GM04504 (cell line): ENCODE data around the gene KLHDC10.
"Not testable (repeated sequence)": the region's sequence is repeated elsewhere in the genome, so short reads cannot be mapped to it uniquely, and the experiment has no call there.

ENCODE experiments used
- DNase-seq: peaks from one replicate; pipeline ENCODE4 v3.0.0-alpha.2; 2012; ENCODE audit warnings: low read depth

KLHDC10 gene

DNA sequence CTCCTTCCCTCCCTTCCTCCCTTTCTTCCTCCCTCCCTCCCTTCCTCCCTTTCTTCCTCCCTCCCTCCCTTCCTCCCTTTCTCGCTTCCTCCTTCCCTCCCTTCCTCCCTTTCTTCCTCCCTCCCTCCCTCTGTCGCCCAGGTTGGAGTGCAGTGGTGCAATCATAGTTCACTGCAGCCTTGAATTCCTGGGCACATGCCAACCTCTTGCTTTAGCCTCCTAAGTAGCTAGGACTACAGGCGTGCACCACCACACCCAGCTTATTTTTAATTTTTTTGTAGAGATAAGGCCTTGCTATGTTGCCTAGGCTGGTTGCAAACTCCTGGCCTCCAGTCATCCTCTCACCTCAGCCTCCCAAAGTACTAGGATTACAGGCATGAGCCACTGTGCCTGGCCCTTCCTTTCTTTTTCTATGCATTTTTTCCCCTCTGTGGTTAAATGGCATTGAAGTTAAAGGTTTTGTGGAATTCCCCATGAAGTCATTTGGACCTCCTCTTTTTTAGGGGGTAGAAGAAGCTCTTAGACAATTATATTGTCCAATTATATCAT, 9.6 kb downstream of the KLHDC10 start:
- no peak for DNase-seq

DNA sequence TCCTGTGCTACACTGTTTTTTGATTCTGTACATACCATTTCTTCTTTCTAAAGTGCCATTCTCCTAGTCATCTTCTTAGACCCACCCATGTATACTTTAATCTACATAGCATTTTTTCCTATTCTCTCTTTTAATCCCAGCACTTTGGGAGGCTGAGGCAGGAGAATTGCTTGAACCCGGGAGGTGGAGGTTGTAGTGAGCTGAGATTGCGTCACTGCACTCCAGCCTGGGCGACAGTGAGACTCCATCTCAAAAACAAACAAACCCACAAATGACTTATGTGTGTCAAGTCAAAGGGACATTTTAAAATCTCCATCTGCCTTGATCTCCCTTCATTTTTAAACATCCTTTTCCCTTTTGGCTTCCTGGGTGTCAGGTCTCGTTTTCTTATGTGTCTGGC, 13.2 kb downstream of the KLHDC10 start:
- DNase-seq, result not testable (repeated sequence)

DNA sequence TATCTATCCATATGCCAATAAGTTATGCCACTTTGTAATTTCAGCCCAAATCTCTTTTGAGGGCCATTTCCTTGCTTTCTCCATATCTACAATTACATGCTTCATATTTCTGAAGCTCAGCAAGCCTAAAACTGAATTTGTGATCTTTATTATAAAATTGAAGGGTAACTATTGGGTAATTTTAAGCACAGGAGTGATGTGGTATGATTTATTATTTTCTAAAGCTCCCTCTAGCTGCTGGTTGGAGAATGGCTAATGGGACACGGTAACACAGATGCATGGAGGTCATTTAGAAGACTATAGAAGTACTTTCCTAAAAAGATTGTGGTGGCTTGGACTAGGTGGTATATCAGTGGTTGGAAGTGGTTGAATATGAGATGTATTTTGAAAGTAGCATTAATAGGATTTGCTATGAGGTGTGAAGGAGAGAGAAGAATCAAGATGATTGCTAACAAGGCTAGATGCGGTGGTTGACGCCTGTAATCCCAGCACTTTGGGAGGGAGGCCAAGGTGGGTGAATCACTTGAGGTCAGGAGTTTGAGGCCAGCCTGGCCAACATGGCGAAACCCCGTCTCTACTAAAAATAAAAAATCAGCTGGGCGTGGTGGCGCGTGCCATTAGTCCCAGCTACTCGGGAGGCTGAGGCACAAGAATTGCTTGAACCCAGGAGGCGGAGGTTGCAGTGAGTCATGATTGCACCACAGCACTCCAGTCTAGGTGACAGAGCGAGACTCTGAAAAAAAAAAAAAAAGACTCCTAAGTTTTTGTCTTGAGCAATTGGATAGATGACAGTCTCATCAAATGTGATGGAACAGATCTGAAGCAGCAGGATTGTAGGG, 13.9 kb downstream of the KLHDC10 start:
- DNase-seq, result no peak

DNA sequence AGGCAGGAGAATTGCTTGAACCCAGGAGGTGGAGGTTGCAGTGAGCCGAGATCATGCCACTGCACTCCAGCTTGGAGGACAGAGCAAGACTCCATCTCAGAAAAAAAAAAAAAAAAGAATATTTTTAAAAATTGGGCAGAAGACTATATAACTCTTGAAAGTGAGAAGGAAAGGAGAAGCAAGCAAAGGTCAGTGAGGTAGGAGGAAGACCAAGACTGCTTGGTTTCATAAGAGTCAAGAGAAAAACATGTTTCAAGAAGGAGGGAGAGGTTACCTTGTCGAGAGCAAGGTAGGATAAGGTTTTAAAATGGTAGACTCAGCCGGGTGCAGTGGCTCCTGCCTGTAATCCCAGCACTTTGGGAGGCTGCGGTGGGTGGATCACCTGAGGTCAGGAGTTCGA, 14.9 kb downstream of the KLHDC10 start:
- DNase-seq, result not testable (repeated sequence)

DNA sequence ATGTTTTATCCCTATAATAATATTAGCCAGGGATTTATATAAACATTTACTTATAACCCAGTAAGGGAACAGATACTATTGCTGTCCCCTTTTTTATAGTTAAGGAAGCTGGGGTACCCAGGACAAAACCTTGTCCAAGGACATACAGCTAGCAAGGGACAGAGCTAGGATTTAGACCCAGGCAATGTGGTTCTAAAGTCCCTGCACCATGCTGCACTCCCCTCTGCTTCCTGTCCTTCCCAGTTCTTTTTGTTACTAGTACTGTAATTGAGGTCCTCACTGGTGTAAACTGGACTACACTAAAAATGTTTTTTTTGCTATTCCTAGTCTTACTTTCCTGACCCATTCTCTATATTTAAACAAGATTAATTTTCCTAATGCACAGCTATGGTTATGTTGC, 16.6 kb downstream of the KLHDC10 start:
- DNase-seq, result no peak

DNA sequence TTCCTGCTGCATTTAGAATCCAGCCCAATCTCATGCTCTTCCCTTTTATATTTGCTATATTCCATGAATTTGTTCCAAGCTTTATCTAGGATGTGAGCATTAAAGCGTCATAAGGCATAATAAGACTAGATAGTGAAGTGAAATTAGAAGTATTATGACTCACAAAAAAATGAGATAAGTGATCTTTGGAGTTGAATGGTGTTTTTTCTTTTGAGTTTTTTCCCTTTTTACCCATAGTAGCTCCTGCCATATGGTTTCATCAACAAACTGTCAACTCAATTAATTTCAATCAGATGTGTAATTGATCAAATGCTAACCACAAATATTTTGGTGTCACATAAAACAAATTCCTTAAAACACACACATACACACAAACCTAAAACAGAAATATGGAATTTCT, 17.0 kb downstream of the KLHDC10 start:
- no peak for DNase-seq

DNA sequence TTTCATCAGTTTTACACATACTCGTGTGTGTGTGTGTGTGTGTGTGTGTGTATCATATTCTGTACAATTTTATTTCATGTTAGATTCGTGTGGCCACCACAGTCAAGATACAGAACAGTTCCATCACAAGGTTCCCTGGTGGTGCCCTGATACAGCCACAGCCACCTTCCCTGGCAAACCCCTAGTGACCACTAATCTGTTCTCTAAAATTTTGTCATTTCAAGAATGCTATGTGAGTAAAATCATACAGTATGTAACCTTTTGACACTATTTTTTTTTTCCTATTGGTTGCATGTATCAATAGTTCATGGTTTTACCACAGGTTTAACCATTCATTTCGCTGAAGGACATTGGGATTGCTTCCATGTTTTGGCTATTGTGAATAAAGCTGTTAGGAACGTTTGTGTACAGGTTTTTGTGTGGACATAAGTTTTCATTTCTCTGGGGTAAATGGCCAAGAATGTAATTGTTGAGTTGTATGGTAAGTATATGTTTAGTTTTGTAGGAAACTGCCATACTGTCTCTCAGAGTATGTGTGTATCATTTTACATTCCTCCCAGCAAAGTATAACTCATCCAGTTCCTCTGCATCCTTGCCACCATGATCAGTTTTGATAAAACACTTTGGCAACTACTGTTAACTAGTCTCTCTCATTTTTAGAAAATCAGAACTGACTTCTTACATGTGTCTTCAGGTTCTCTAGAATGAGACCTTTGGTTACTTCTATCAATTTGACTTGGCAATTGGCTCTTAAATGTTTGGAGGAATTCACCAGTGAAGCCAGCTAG, 20.6 kb downstream of the KLHDC10 start:
- no peak for DNase-seq

DNA sequence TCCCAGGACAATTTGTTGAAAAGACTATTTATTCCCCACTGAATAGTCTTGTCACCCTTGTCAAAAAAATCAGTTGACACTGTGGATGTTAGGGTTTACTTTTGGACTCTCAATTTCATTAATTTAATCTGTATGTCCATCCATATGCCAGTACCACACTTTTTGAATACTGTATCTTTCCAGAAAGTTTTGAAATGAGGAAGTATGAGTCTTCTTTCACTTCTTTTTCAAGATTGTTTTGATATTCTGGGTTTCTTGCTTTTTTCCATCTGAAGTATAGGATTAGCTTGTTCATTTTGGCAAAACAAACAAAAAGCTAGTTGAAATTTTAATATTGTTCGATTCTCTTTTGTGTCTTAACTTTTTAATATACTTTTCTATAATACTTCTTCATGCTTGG, 21.7 kb downstream of the KLHDC10 start:
- no peak for DNase-seq

DNA sequence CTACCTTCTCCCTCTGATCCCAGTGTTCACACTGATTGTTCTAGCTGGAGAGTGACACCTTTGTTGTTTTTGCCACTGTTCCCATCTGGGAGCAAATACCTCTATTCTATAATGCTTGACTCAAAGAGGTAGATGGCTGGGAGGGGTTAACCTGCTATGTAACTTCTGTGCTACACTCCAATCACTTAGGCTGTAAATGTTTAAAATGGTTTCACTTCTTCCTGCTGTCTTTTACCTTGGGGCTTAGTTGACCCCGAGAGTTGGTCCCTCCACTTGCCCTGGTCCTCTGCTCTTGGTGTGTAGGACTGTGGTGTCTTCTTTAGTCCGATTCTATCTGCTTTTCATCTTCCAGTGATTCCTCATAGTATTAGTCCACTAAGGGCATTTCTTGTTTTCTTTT, 22.3 kb downstream of the KLHDC10 start:
- DNase-seq, result no peak

DNA sequence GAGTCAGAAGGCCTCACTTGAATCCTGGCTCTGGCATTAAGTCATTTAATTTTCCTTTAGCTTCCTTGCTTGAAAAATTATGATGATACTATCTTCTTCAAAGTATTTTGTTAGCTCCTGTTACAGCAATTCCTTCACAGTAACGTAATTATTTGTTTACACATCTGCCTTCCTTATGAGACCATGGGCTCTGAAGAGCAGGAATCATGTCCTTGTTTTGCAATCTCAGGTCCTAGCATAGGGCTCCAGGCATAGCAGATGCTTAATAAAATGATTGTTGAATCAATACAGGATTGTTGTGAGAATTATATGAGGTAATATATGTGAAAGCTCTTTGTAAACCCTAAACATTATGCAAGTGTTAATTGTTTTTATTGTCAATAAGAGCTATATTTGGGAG, 25.5 kb downstream of the KLHDC10 start:
- peak; percentile 52 for DNase-seq

DNA sequence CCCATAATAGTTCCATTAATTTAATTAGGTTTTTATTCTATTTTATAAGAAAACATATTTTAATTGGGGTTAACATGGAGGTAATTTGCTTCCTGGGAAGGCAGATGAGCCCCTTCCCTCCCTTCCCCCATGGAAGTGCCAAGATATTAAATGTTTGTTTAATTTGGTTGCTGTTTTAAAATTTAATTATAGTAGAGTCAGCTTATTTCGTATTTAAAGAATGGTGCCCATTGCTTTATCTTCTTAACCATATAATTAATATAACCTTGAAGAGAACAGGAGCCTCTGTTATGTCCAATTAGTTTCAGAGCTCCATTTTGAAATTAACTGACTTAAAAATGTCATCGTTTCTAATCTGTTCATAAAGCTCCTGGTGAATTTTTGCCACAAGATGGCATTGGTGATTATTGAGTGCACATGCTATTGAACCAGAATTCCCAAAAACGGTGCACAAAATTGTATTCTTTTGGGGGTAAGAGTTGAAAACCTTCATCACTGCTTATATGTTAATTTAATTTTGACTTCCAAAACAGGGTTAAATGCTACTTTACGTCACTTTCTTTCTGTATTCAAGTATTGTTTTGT, 26.0 kb downstream of the KLHDC10 start:
- DNase-seq, result no peak

DNA sequence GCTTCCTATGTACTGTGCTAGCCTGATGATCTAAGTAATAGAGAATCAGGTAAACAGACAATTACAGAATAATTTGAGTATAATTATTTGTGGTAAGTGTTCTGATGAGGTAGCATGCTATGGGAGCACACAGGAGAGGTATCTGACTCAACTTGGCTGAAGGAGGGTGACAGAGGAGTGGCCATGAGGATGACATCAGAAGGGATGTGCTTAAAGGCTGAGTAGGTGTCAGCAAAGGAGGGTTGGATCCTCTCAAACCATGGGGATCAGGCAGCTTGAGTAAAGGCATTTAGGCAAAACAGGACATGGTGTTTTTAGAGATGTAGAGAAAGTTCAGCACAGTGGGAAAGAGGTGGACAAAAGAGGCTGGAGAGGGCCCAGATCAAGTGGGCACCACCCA, 29.0 kb downstream of the KLHDC10 start:
- DNase-seq, result no peak

DNA sequence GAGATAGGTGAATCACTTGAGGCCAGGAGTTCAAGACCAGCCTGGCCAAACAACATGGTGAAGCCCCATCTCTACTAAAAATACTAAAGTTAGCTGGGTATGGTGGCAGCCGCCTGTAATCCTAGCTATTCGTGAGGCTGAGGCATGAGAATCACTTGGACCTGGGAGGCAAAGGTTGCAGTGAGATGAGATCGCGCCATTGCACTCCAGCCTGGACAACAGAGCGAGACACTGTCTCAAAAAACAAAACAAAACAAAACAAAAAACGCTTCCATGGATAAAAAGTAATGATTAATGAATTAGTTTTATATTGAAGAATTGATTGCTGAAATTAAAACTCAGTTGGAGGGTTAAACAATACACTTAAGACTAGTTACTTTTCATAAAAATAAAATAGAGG, 32.3 kb downstream of the KLHDC10 start:
- DNase-seq, result no peak

DNA sequence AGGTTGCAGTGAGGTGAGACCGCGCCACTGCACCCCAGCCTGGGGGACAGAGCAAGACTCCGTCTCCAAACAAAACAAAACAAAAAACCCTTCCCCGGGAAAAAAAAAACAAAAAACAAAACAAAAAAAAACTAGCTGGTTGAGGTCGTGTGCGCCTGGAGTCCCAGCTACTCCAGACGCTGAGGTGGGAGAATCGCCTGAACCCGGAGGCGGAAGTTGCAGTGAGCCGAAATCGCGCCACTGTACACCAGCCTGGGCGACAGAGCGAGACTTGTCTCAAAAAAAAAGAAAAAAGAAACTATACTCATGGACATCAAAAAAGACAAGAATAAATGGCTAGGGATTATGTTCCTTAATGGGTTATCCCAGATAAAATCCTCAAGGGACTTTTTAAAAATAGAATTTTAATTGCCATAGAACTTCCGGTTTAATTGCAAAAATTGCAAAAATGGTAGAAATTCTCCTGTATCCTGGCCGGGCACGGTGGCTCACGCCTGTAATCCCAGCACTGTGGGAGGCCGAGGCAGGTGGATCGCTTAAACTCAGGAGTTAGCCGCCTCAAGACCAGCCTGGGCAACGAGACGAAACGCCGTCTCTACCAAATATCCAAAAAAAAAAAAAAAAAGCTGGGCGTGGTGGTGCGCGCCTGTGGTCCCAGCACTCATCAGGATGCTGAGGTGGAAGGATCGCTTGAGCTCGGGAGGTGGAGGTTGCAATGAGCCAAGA, 37.8 kb downstream of the KLHDC10 start:
- DNase-seq, result no peak

DNA sequence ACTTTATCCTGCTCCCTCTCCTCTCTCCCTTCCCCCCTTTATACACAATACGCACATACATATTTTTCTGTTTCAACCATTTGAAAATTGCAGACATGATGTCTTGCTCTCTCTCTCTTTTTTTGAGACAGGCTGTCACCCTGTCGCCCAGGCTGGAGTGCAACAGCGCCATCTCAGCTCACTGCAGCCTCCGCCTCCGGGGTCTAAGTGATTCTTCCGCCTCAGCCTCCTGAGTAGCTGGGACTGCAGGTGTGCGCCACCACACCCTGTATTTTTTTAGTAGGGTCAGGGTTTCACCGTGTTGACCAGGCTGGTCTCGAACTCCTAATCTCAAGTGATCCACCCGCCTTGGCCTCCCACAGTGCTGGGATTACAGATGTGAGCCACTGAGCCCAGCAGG, 38.5 kb downstream of the KLHDC10 start:
- DNase-seq, result no peak

DNA sequence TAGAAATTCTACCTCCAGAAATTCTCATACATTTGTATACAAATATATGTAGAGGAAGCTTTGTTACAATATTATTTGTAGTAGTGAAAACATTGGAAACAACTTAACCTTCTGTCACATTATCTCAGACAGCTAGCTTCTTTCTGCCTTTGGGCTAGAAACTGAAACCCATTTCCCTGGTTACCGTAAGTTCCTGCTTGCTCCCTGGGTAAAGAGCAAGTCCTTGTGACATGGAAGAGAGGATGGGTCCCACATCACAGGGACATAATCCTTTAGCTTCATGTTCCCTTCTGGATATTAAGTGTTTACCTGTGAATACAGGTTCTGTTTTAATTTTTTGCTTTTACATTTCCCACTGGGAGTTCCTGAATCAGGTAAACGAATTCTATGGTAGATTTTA, 41.8 kb downstream of the KLHDC10 start:
- no peak for DNase-seq

DNA sequence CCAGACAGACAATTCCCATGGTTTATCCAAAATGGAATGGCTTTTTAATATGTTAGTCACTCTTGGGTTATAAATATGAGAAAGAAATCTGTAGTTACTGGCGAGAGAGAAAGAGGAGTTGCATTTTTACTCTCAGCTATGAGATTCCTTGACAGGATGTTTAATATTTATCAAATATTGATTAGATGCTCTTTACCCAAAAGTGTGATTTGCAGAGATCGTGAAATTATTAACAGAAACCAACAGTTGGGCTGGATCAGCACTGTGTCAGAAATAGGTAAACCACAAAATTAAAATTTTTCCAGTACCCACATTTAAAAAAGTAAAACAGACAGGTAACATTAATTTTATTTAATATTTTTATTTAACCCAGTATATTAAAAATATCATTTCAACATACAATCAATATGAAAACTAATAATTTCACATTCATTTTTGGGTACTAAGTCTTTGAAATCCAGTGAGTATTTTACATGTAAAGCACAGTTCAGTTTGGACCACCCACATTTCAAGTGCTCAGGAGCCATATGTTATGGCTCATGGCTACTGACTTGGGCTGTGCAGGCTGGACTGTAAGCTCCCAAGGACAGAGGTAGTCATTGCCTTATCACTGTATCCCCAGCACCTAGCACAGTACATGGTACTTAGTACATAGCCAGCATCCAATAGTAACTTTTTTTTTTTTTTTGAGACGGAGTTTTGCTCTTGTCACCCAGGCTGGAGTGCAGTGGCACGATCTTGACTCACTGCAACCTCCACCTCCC, 42.5 kb downstream of the KLHDC10 start:
- no peak for DNase-seq

DNA sequence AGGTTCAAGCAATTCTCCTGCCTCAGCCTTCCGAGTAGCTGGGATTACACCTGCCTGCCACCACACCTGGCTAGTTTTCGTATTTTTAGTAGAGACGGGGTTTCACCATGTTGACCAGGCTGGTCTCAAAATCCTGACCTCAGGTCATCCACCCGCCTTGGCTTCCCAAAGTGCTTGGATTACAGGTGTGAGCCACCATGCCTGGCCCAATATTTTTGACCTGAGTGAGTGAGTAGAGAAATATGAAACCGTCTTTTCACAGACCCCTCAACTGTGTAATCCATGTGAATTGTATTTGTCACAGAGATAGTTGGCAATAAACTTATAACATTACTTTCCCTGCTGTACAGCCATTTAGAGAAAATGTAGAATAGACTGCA, 43.1 kb downstream of the KLHDC10 start:
- DNase-seq, result not testable (repeated sequence)

DNA sequence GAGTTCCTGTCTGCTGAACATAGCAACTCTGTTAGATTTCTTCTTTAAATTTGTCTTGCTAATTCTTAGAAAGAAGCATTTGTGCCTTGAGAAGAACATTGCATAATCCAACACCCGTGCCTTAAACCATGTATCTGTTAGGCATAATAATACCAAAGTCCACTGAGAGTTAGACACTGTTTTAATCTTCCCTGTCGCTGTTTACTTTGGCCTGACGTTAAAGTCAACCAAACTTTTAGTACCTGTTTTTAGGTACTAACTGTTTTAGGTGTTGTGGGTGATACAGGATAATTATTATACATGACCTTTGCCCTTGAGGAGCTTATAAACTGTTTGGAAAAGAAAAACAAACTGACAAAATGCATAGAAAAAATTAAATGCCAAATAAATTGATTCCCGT, 43.6 kb downstream of the KLHDC10 start:
- no peak for DNase-seq

DNA sequence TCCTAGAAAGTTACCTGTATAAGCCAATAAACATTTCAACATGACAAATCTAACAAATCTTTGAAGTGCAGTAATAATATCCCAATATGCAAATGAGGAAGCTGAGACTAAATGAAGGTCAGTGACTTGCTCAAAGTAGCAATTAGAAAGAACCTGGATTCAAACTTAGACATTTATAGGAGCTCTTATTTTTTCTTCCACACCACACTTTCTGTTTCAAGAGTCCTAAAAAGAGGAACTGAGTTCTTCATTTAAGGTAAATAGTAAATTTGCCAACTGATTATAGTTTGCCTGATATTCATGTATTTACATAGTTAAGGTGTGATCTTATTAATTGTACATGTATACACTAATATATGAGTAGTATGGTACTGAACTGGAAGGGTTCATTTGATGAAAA, 44.0 kb downstream of the KLHDC10 start:
- DNase-seq, result no peak

DNA sequence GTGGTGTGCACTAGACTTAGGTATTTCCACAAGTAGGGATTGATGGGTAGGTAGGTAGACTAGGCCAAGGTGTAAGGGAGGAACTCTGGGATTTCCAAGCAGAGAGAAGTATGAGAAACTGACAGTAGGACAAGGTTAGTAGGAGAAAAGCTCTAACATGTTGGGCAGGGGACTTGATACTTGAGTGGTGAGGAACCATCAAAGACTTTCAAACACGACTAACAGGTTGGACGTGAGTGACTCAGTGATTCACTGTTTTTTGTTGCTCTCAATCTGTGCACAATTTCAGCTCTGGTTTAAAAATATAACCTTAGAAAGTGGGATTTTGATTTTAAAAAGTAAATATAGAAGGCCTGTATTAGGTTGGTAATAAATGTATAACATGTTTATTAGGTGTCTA, 44.4 kb downstream of the KLHDC10 start:
- DNase-seq, result no peak
